HEK293T (cell line): ENCODE measurements around the gene CLIC4.
"Not testable (repeated sequence)": the region's sequence is repeated elsewhere in the genome, so short reads cannot be mapped to it uniquely, and the experiment has no call there.

Source experiments
- CTCF ChIA-PET: fragments of 350-600 bp; formaldehyde crosslinking; extraction: SDS; loops from one replicate; lab custom pipeline; 2021; ENCODE audit warnings: antibody characterized with exemption, inconsistent platforms; lab: Yijun Ruan, JAX
- POLR2A ChIA-PET: fragments of 350-600 bp; formaldehyde crosslinking; extraction: SDS; loops from one replicate; lab custom pipeline; 2020; ENCODE audit warnings: antibody characterized with exemption, inconsistent platforms; lab: Yijun Ruan, JAX
- DNase-seq: peaks from one replicate; pipeline ENCODE4 v3.0.0; 2012; ENCODE audit warnings: mixed read lengths; ENCODE audit errors: extremely low spot score
- ARNT ChIP-seq: fragments of 450-650 bp; IDR thresholded peaks from 2 replicates; pipeline ENCODE4 v1.6.1; 2017; ENCODE audit warnings: mild to moderate bottlenecking
- BHLHE40 ChIP-seq: fragments of 450-650 bp; IDR thresholded peaks from 2 replicates; pipeline ENCODE4 v1.6.1; 2016; ENCODE audit warnings: mild to moderate bottlenecking, moderate library complexity, borderline replicate concordance
- CTBP1 ChIP-seq: fragments of 450-650 bp; IDR thresholded peaks from 2 replicates; pipeline ENCODE4 v1.6.1; 2016; ENCODE audit warnings: borderline replicate concordance
- ELF4 ChIP-seq: fragments of 450-650 bp; IDR thresholded peaks from 2 replicates; pipeline ENCODE4 v1.6.1; 2017; ENCODE audit warnings: antibody characterized with exemption
- FOXA1 ChIP-seq: fragments of 450-650 bp; IDR thresholded peaks from 2 replicates; pipeline ENCODE4 v1.6.1; 2016; ENCODE audit warnings: mild to moderate bottlenecking
- FOXK2 ChIP-seq: fragments of 450-650 bp; IDR thresholded peaks from 2 replicates; pipeline ENCODE4 v1.6.1; 2016; ENCODE audit warnings: mild to moderate bottlenecking
- FOXM1 ChIP-seq: fragments of 450-650 bp; IDR thresholded peaks from 2 replicates; pipeline ENCODE4 v1.6.1; 2017; ENCODE audit warnings: mild to moderate bottlenecking, borderline replicate concordance
- HDGF ChIP-seq: fragments of 450-650 bp; IDR thresholded peaks from 2 replicates; pipeline ENCODE4 v1.6.1; 2017; ENCODE audit warnings: antibody characterized with exemption, borderline replicate concordance
- L3MBTL2 ChIP-seq: fragments of 450-650 bp; conservative IDR thresholded peaks from 2 replicates; pipeline ENCODE4 v1.6.1; 2016; ENCODE audit warnings: mild to moderate bottlenecking
- LEF1 ChIP-seq: fragments of 450-650 bp; IDR thresholded peaks from 2 replicates; pipeline ENCODE4 v1.6.1; 2017; ENCODE audit warnings: mild to moderate bottlenecking, borderline replicate concordance
- NFRKB ChIP-seq: fragments of 450-650 bp; IDR thresholded peaks from 2 replicates; pipeline ENCODE4 v1.6.1; 2016; ENCODE audit warnings: mild to moderate bottlenecking, moderate library complexity
- PKNOX1 ChIP-seq: fragments of 450-650 bp; IDR thresholded peaks from 2 replicates; pipeline ENCODE4 v1.6.1; 2016
- SP1 ChIP-seq: fragments of 450-650 bp; IDR thresholded peaks from 2 replicates; pipeline ENCODE4 v1.6.1; 2017
- SUZ12 ChIP-seq: fragments of 450-650 bp; IDR thresholded peaks from 2 replicates; pipeline ENCODE4 v1.6.1; 2016; ENCODE audit warnings: mild to moderate bottlenecking
- TARDBP ChIP-seq: fragments of 450-650 bp; IDR thresholded peaks from 2 replicates; pipeline ENCODE4 v1.6.1; 2016
- ZNF384 ChIP-seq: fragments of 450-650 bp; IDR thresholded peaks from 2 replicates; pipeline ENCODE4 v1.6.1; 2016

Gene CLIC4

DNA sequence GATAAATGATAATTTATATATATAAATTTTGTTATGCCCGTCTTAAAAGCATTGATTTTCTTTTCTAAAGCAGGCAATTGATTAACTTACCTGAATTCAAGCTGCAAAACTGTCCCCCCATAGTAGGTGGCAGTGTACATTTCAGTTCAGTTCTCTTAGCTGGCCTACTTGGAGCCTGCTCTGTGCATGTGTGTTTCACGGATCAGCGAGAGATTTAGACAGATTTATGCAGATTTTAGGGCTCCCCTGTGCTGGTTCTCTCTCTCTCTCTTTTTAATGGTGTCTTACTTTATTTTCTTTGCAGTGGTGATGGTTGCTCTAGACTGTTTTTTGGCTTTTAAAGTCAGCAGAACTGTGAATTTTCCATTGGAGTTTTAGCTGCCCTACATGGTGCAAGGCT lies 30.7 kb downstream of the CLIC4 start:
- DNase-seq = no peak
- POLR2A ChIA-PET = no interaction called here
- no peak for TF ChIP-seq FOXK2
- TF ChIP-seq HDGF = no peak
- CTCF ChIA-PET = interaction anchor here (0.6 to 0.7 kb wide), 2 partner anchors 9 to 113 kb away, joined by 3 to 5 read pairs; no protein-coding TSS in a partner anchor

DNA sequence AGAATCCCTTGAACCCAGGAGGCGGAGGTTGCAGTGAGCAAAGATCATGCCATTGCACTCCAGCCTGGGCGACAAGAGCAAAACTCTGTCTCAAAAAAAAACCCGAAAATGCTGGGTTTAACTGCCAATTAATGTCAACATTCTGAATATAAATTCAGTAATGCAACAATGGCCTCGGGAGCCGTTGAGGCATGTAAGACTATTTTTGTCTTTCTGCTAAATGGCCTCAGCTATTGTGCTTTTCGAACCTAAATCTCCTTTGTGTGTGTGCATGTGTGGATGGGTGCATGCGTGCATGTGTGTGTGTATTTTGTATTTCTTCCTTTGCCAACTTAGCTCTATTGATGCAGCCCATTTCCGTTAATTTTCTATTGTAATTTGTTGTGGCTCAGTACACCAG lies 31.6 kb downstream of the CLIC4 start:
- ChIA-PET POLR2A (no interaction called here), CTCF (no interaction called here)
- TF ChIP-seq LEF1 (no peak), FOXM1 (no peak), BHLHE40 (no peak), CTBP1 (no peak), SUZ12 (no peak), SP1 (no peak), L3MBTL2 (no peak), FOXK2 (no peak), ARNT (no peak), TARDBP (no peak), ZNF384 (no peak), PKNOX1 (no peak), NFRKB (no peak), ELF4 (no peak), FOXA1 (no peak), HDGF (no peak)
- DNase-seq = no peak

- TF ChIP-seq ZNF384 (no peak), ELF4 (no peak), PKNOX1 (no peak), ARNT (no peak), HDGF (no peak), FOXK2 (no peak), BHLHE40 (no peak), SUZ12 (no peak), FOXA1 (no peak), L3MBTL2 (no peak), FOXM1 (no peak), TARDBP (no peak), NFRKB (no peak), CTBP1 (no peak), LEF1 (no peak), SP1 (no peak)
- ChIA-PET POLR2A (no interaction called here), CTCF (no interaction called here)
- DNase-seq = no peak
These were observed 32.9 kb downstream of the CLIC4 start for GRCh38 chr1:24778141-24778540.

DNA sequence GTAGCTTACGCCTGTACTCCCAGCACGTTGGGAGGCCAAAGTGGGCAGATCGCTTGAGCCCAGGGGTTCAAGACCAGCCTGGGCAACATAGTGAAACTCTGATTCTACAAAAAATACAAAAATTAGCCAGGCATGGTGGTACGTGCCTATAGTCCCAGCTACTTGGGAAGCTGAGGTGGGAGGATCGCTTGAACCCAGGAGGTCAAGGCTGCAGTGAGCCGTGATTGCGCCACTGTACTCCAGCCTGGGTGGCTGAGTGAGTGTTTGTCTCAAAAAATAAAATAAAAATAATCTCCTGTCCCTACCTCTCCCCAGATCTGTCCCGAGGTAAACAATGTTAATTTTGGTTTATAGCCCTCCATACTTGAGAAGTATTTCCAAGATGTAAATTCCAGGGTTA lies 34.0 kb downstream of the CLIC4 start:
- POLR2A ChIA-PET = interaction anchor here (0.7 kb wide), 1 partner anchor 7 kb away, joined by 3 read pairs; no protein-coding TSS in a partner anchor
- DNase-seq, CTCF ChIA-PET: not testable (repeated sequence)

DNA sequence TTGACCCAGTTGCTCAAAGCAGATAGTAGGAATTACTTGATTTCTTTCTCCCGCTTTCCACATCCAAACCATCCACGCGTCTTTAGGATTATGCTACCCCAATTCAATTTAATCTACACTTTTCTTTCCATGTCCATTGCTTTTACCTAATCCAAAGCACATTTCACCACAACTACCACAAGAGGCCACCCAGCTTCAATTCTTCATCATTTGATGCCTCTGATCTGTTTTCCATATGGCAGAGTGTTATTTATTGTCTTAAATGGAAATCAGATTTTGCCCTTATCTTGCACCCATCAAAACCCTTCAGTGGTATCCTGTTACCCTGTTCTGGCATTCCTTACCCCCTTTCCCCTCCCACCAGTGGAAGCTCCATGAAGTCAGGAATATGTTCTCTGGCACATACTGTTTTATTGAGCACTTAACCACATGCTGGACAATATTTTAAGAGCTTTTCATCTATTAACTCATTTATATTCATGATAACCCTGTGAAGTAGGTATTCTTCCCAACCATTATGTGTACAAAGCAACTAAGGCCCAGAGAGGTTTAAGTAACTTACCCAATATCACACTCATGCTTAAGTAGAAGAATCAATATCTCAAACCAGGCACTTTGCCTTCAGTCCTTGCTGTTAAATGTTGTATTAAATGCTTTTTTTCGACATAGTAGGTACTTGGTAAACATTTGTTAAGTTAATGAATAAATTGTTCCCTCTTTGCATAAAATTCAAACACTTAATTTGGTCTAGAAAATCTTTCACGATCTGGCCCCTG lies 34.6 kb downstream of the CLIC4 start:
- ChIA-PET POLR2A (interaction anchor here (0.7 kb wide), 1 partner anchor 8 kb away, joined by 3 read pairs; no protein-coding TSS in a partner anchor), CTCF (no interaction called here)
- no peak for TF ChIP-seq LEF1
- TF ChIP-seq SUZ12 = no peak
- no peak for TF ChIP-seq CTBP1
- no peak for TF ChIP-seq ELF4
- TF ChIP-seq PKNOX1 = no peak
- no peak for DNase-seq

DNA sequence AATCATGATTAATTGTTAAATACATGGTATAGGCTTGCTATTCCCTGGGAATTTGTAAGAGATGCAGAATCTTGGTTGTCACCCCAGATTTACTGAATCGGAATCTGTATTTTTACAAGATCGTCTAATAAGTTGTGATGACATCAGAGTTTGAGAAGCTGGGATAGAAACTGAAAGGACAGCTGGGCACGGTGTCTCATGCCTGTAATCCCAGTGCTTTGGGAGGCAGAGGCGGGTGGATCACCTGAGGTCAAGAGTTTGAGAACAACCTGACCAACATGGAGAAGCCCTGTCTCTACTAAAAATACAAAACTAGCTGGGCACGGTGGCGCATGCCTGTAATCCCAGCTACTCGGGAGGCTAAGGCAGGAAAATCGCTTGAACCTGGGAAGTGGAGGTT lies 35.4 kb downstream of the CLIC4 start:
- DNase-seq, POLR2A ChIA-PET: not testable (repeated sequence)
- CTCF ChIA-PET = interaction anchor here (0.7 kb wide), 1 partner anchor 10 kb away, joined by 3 read pairs; no protein-coding TSS in a partner anchor

- no peak for DNase-seq
- CTCF ChIA-PET = no interaction called here
These were observed 37.4 kb downstream of the CLIC4 start for GRCh38 chr1:24782689-24783088.

More at GRCh38 chr1:24782689-24783088, 37.4 kb downstream of the CLIC4 start:
- TF ChIP-seq FOXK2 (no peak), SUZ12 (no peak), CTBP1 (no peak), HDGF (no peak), ELF4 (no peak), L3MBTL2 (no peak), BHLHE40 (no peak), ARNT (no peak), TARDBP (no peak)
- POLR2A ChIA-PET = no interaction called here
